Caki2 (cell line): Measurements from ENCODE around the gene PUM2. TPM values are rescaled to one million over a fixed set of nuclear protein-coding genes. Genes with fewer than 3 reads are reported as not detected.

ENCODE experiments used
- DNase-seq: peaks from one replicate; pipeline ENCODE4 v3.0.0-alpha.2; 2015; ENCODE audit warnings: low read depth
- in situ Hi-C: cut with HindIII; loops from 2 replicates; pipeline ENCODE4 v1.10.0; 2016; ENCODE audit warnings: low sequenced_read_pairs, low pct_unique_long_range_greater_than_20kb, mixed read lengths
- total RNA-seq: library from RNA; depleted of rRNA; stranded (reverse); fragments of >200 nt; shearing (Covaris generic); gene quantifications from 2 replicates; pipeline ENCODE4 v1.2.3, GENCODE V29; 2014; ENCODE audit warnings: low replicate concordance

The PUM2 gene
- total RNA-seq, 1 experiment from 2014 or later, result 31.4 TPM

DNA sequence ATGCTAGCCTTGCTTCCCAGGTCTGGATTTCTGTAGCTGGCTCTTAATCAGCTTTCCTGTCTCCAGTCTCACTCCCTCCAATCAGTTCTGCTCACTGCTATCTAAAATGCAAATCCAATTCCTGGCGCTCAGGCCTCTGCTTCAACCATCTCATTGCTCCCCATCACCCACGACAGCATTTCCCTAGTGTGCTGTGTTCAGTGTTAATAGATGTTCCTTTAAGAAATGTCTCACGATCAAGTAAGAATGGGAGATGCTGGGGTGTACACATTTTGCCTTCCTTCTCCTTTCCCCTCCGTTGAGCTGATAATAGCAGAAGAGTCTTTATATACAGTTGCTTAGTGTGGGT, 1.6 kb upstream of the PUM2 start:
- no peak for DNase-seq
- in situ Hi-C loops, result no loop called here

DNA sequence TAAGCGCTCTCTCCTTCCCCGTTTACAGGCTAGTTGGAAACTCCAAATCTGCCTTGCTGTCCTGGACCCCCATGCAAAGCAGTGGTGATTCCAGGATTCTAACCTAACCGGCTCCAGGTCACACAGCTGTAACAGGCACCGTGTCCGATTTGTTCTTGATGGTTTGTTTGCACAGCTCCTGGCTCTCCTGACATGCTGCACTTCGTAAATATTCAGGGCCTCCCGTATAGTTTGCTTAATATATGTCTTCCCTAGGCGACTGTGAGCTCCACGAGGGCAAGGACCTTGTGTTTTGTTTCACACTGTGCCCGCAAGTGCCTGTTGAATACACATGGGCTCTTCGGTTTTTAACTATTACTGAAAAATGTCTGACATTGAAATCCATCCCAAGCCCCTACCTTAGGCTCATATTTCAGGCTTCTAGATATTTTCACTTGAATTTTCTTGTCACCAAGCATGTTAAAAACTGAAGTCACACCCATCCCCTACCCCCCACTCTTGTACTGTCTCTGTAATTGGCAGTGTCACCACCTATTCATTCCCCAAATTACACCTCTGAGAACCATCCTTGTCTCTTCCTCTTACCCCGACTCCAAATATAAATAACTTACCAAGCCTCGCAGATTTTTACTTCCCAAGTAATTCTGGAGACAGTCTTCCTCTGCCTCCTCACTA, 1.0 kb upstream of the PUM2 start:
- no peak for DNase-seq
- in situ Hi-C loops, result no loop called here

DNA sequence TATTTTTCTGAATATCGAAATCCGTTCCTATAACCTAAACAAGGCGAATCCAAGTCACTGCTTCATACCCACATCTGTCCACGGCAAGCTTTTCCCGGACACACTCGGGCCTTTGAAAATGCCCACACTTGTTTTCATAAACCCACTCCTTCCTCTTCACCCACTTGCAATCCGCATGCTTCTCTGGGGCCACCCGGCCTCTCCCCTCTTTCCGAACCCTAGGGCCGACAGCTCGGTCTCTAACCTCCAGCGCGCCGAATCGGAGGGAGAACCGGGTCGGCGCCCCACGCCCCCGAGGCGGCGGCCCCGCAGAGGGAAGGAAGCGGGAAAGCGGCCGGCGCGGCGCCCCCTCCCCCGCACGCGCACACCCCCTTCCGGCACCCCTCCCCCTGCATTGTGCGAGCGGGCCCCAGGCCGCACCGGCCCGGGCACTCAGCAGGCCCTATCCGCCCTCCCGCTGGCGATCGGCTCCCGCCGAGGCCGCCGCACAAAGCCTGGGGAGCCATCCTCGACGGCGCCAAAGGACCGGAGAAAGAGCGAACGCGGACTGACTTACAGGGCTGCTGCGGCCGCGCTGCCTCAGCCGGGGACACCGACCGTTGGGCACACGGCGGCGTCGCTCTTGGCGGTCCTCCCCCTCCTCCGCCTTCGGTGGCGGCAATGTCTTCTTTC, 467 bp downstream of the PUM2 start:
- DNase-seq, result peak; percentile 72
- in situ Hi-C loops, result no loop called here

DNA sequence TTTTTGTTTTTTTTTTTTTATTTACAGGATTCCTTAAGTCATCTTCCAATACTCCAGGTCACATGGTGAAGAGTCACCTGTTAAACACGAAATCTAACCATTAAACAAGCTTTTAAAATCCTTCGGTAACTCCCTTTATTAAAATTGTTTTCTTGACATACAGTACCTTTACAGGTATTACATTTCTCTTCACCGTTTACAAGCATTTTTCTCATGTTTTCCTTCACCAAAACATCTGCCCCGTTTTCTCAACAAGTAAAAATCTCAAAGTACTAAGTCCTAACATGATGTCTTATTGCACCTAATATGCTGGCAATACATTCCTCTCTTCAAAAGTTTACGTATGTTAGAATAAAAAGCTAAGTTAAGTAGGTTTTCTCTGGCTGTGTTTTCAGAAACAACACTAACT, 1.1 kb downstream of the PUM2 start:
- in situ Hi-C loops, result no loop called here
- DNase-seq, result no peak

DNA sequence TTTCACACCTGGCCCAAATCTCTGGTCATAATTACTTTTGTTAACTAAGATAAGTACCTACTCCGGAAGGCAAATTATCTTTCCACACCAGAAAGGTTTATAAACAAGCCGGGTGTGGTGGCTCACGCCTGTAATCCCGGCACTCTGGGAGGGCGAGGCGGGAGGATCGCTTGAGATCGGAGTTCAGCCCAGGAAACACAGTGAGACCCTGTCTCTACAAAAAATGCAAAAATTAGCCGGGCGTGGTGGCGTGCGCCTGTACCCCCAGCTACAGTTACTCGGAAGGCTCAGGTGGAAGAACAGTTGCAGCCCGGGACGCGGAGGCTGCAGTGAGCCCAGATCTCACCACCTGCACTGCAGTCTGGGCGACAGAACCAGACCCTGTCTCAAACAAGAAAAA, 2.1 kb downstream of the PUM2 start:
- in situ Hi-C loops, result no loop called here

DNA sequence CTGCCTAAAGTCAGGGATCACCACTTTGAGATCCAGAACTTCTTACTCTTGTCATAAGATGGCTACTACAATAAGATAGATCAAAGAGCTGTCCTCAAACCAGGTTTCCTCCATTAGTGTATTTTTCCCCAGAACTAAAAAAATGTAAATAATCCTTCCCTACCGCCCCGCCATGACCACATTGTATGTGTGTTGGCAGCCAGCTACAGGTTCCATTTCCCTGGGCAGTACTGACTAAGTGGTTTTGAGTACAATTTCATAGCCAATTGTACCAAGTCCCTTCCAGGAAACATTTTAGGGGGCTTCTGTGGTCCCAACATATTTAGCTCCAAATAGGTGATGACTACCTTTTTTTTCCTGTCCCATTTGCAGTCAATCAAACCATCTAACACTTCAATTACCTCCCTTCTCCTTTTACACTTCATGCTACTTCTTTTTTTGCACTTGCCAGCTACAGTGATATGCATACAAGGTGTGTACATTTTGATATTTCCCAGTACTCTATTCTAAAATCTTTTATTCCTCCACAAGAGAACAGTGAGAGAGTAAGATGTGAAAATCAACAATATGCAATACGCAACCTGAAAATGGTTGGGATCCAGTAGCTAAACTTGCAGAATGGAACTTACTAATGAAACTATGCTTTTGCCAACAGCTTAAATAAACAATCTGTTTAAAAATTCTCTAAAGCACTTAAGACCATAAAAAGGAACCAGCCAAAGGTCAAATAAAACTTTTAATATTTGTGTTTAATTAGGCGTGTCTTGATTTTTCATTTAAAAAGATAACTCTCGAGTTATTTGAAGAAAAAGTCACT, 3.9 kb downstream of the PUM2 start:
- in situ Hi-C loops, result no loop called here

More for the DNA sequence above, 2.1 kb downstream of the PUM2 start:
- DNase-seq, result no peak

DNA sequence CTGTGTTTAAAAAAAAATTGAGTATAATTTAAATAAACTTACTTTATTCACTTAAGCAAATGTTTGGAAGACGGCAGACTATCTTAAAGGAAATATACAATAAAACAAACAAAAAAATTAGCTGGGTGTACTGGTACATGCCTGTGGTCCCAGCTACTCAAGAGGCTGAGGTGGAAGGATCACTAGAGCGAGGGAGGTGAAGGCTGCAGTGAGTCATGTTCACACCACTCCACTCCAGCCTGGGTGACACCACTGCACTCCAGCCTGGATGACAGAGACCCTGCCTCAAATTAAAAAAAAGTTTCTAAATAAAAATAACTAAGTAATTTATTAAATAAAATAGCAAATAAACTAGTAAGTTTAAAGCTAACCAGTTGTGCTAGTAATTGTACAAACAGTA, 7.5 kb downstream of the PUM2 start:
- no peak for DNase-seq
- in situ Hi-C loops, result no loop called here

More for the DNA sequence above, 3.9 kb downstream of the PUM2 start:
- no peak for DNase-seq

DNA sequence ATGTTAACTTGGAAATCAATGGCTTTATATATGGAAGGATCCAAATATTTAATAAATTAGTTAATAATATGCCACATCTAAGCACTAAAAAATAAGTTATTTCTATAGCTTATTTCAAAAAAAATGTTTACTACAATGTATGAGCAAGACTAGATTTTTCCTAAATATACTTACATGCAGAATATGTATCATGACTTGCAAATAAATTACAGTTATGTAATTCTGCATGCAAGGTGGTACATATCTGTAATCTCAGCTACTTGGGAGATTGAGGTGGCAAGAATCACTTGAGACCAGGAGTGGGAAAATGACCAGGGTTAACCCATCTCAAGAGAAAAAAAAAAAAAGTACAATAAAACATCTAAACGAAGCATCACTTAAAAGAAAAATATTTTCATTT, 11.6 kb downstream of the PUM2 start:
- in situ Hi-C loops, result no loop called here
- DNase-seq, result no peak

DNA sequence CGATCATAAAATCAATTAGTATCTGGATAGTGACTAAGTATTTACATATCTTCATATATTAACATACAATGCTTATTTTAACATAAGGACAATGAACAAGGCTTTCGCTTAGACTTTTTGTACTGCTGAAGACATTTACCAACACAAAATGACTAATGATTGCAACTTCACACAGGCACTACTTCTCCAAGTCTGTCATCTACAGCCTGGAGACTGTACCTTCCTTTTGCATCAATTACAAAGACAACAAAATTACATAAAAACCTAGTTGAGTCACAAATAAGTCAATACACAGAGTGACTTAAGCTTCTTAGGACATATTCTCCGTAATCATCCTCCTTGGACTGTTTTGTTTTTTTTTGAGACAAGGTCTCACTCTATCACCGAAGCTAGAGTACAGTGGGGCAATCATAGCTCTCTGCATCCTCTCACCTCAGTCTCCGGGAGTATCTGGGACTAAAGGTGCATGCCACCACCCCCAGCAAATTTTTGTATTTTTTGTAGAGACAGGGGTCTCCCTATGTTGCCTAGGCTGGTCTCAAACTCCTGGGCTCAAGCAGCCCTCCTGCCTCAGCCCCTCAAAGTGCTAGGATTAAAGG, 15.9 kb downstream of the PUM2 start:
- in situ Hi-C loops, result no loop called here
- no peak for DNase-seq

DNA sequence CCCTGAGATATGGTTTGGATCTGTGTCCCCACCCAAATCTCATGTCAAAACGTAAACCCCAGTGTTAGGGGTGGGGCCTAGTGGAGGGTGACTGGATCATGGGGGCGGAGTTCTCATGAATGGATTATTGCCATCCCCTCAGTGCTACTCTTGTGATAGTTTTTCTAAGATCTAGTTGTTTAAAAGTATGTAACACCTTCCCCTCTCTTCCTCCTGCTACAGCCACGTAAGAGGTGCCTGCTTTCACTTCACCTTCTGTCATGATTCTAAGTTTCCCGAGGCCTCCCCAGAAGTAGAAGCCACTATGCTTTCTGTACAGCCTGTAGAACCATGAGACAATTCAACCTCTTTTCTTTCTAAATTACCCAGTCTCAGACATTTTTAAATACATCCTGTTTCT, 16.9 kb downstream of the PUM2 start:
- DNase-seq, result no peak
- in situ Hi-C loops, result no loop called here

DNA sequence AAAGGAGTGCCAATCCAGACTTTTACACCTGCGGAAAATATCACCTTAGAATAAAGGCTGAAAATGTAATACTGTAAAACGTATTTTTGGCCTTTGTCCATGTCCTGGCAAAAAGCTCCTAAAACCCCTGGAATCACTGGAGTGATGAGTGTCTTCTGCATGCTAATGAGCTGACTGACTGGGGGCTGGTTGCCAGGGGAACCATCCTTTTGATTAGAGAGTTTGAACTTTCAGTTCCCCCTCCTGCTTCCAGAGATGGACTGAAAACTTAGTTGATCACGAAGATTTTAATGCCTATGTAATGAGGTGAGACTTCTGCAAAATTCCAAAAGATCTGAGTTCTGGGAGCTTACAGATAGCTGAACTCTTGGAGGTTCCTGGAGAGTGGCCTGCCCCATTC, 20.5 kb downstream of the PUM2 start:
- DNase-seq, result no peak
- in situ Hi-C loops, result no loop called here

DNA sequence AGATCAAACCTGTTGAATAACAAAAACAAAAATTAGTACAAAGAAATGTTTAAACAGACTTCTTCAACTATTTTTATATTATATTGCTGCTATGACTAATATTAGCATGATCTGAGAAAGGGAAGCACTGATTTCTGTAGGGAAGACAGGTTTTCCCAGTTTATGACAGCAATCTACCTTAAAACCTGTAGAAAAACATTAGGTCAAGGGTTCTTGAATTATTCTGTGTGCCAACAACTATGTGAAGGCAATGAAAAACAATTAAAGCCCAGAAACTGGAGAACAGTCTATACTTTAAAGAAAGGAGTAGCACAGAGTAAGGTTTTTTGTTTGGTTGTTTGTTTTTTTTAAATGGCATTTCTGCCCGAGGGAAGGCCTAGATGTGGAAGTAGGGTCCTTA, 23.3 kb downstream of the PUM2 start:
- DNase-seq, result no peak
- in situ Hi-C loops, result no loop called here

DNA sequence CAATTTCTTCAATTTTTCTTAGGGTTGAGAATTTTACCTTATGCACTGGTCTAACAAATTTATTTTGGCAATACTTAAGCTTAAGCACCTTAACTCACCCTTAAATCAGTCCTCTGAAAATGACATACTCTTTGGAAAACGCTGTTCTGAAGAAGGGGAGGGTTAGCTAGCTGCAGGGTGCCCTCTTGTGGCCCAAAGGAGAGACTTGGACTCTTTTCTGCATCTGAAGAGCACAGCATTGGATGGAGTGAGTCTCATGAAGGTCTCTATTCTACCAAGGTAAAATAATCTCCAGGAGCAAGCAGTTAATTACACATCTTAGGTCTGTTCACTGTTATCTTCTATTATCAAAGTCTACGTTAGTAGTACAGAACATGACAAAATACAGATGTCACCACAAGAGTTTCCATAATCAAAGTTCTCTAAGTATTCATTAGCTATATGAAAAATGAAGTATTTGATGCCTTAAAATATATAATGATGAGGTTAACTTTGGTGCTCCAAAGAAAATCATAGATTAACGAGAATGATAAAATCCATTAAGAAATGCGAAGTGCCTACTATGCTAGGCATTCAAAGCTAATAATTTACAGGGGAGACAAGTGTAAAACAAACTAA, 24.4 kb downstream of the PUM2 start:
- in situ Hi-C loops, result no loop called here
- peak; percentile 38 for DNase-seq

DNA sequence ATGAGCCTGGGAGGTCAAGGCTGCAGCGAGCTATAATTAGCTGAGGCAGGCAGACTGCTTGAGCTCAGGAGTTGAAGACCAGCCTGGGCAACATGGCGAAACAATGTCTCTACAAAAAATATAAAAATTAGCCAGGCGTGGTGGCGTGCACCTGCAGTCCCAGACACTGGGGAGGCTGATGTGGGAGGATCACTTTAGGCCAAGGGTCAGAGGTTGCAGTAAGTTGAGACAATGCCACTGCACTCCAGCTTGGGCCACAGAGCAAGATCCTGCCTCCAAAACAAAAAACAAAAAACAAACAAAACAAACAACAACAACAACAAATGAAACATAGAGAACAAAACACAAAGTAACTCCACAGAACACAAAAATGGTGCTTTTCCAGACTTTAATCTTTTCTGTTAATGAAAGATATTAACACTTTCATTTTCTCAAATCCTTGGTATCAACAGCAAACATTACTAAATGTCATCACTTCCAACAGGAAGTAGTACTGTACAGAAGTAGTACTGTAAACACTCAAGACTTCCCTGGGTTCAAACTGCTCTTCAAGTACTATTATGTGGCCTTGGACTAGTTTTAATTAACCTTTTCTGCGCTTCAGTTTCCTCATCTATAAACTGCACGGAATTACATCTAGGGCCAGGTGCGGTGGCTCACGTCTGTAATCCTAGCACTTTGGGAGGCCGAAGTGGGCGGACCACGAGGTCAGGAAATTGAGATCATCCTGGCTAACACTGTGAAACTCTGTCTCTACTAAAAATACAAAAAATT, 27.9 kb downstream of the PUM2 start:
- in situ Hi-C loops, result no loop called here
- no peak for DNase-seq

DNA sequence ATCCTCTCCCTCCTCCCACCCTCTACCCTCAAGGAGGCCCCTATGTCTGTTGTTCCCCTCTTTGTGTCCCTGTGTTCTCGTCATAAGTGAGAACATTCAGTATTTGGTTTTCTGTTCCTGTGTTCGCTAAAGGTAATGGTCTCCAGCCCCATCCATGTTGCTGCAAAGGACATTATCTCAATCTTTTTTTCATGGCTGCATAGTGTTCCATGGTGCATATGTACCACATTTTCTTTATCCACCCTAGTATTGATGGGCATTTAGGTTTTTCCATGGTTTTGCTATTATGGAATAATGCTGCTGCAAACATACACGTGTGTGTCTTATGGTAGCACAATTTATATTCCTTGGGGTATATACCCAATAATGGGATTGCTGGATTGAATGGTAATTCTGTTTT, 33.0 kb downstream of the PUM2 start:
- DNase-seq, result no peak
- in situ Hi-C loops, result no loop called here

DNA sequence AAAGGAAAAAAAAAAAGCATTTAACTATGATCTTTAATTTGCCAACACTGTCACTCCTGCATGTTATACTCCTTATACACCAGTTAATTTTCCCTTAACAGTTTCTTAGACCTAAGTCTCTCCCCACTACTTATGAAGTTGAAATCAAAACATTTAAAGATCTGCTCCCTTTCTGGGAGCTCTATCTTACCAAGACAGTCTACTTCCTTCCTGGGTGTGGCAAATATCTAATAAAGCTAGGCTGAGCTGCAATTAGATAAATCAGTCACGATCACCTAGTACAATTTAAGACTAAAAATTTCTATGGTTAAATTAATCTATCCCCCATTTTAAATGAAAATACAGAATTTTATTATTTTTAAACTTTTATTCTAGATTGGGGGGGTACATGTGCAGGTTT, 33.4 kb downstream of the PUM2 start:
- no peak for DNase-seq
- in situ Hi-C loops, result no loop called here

DNA sequence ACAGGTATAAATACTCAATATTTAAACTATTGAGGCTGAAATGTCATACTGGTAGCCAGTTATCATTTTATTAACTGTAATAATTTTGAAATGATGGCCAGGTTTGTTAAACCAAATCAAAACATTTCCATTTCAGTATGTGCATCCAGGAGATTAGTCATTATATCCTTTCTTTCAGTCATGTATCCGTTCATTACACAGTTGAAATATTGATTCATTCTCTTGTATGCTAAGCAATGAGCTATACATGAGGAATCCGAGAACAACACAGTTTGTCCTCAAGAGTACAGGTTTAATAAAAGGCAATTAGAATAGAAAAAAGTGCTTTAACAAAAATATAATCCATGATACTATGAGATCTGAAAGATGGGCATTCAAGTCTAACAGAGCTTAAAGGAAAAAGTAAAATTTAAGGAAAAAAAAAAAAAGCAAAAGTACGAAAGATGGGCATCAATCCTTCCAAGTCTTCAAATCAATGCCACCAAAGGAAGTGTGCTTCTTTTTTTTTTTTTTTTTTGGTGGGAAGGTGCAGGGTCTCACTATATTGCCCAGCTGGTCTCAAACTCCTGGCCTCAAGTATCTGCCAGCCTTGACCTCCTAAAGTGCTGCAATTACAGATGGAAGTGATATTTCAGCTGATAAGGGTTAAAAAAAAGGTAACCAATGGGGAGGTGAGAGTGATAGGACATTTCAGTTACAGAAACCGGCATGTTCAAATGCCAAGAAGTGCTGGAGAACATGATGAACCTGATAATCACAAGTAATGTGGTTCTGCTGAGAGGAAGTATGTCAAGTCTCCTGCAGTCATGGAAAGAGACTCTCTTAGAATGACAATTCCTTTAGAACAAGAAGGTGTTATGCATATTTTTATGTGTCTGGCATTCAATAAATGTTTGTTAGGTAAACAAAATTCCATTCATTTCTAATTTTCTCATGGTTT, 35.8 kb downstream of the PUM2 start:
- in situ Hi-C loops, result no loop called here
- DNase-seq, result no peak
